HCT116 (cell line): Measurements from ENCODE around the gene XDH. TPM values are rescaled to one million over a fixed set of nuclear protein-coding genes. Genes with fewer than 3 reads are reported as not detected.

Experiments used
- ATAC-seq: fragments of 200-7000 bp; cut with Tn5 transposase; 2 replicates; pipeline ENCODE4 v1.9.1; 2020; ENCODE audit warnings: mild to moderate bottlenecking, moderate library complexity
- BruUV-seq: library from RNA; stranded (reverse); fragments of 400-500 nt; replicated peaks from 2 replicates; lab custom pipeline; 2021; lab: Mats Ljungman, UMichigan
- CTCF ChIA-PET: fragments of 300-600 bp; sonication (Branson Sonifier 250); formaldehyde crosslinking; loops from one replicate; lab custom pipeline; 2021; ENCODE audit warnings: antibody characterized with exemption; lab: Charles Lee
- POLR2A ChIA-PET: fragments of 300-600, 350-600 bp; sonication (Branson Sonifier 250); formaldehyde crosslinking; loops from one replicate; lab custom pipeline; 2021; ENCODE audit warnings: antibody characterized with exemption; lab: Charles Lee
- RAD21 ChIA-PET, 2 experiments: fragments of 300-600 bp; sonication (Branson Sonifier 250); formaldehyde crosslinking; loops; one replicate each; lab custom pipeline; 2023; ENCODE audit warnings: low total read pairs in 2 of 2; ENCODE audit not compliant: uncharacterized antibody in 2 of 2, unreplicated experiment in 2 of 2, low non-redundant PET in 1 of 2; lab: Charles Lee
- DNase-seq: peaks from one replicate; pipeline ENCODE4 v3.0.0-alpha.2; 2010; ENCODE audit warnings: low read depth, low spot score
- H2AFZ ChIP-seq: fragments of 200-600 bp; shearing (Covaris generic), sonication (generic); 2 replicates; pipeline ENCODE4 v1.6.1; 2017; ENCODE audit warnings: low read depth, mixed run types, mixed read lengths, antibody characterized with exemption, low read length; ENCODE audit not compliant: poor library complexity, severe bottlenecking
- H3K27ac ChIP-seq: 2 replicates; pipeline ENCODE4 v1.5.1; 2012; ENCODE audit warnings: low read depth, low read length
- H3K27me3 ChIP-seq: fragments of 200-600 bp; sonication (generic); 2 replicates; pipeline ENCODE4 v1.6.1; 2016; ENCODE audit warnings: mixed run types, low read length, mixed read lengths; ENCODE audit not compliant: insufficient read depth
- H3K36me3 ChIP-seq, 2 experiments: fragments of 200-500 bp in 1 of 2; fragments of 200-600 bp in 1 of 2; sonication (Bioruptor generic) in 1 of 2; sonication (generic) in 1 of 2; 2 replicates each; pipeline versions ENCODE4 v1.5.1 to v1.6.1; 2014 to 2016; ENCODE audit warnings: low read length in 2 of 2, inconsistent platforms in 1 of 2, mixed read lengths in 1 of 2, mixed run types in 1 of 2; ENCODE audit not compliant: insufficient read depth in 2 of 2, control insufficient read depth in 1 of 2
- H3K4me1 ChIP-seq, 2 experiments: fragments of 200-600 bp in 1 of 2; sonication (generic) in 1 of 2; 2 replicates each; pipeline versions ENCODE4 v1.5.1 to v1.6.1; 2012 to 2017; ENCODE audit warnings: low read length in 2 of 2, inconsistent platforms in 1 of 2, mild to moderate bottlenecking in 1 of 2, mixed read lengths in 1 of 2, mixed run types in 1 of 2, moderate library complexity in 1 of 2; ENCODE audit not compliant: insufficient read depth in 2 of 2, control insufficient read depth in 1 of 2
- H3K4me2 ChIP-seq: fragments of 200-600 bp; sonication (generic); 2 replicates; pipeline ENCODE4 v1.6.1; 2017; ENCODE audit warnings: mixed run types, low read length, mixed read lengths
- H3K4me3 ChIP-seq, 2 experiments: fragments of 200-600 bp in 1 of 2; sonication (generic) in 1 of 2; replicated peaks in 1 of 2; 2 replicates each; pipeline ENCODE4 v1.5.1; 2011 to 2016; ENCODE audit warnings: low read length in 2 of 2, control low read depth in 1 of 2, low read depth in 1 of 2, mild to moderate bottlenecking in 1 of 2, mixed read lengths in 1 of 2, mixed run types in 1 of 2
- H3K79me2 ChIP-seq: fragments of 200-600 bp; sonication (generic); 2 replicates; pipeline ENCODE4 v1.6.1; 2017; ENCODE audit warnings: mild to moderate bottlenecking, mixed run types, low read length, moderate library complexity, mixed read lengths; ENCODE audit not compliant: insufficient read depth
- H3K9ac ChIP-seq: fragments of 200-600 bp; sonication (generic); 2 replicates; pipeline ENCODE4 v1.6.1; 2016; ENCODE audit warnings: low read length, mixed read lengths
- H3K9me2 ChIP-seq: fragments of 200-600 bp; sonication (generic), shearing (Covaris generic); 2 replicates; pipeline ENCODE4 v1.6.1; 2017; ENCODE audit warnings: mixed run types, mild to moderate bottlenecking, moderate library complexity; ENCODE audit not compliant: insufficient read depth
- H3K9me3 ChIP-seq, 2 experiments: fragments of 200-500 bp in 1 of 2; fragments of 200-600 bp in 1 of 2; sonication (Bioruptor generic) in 1 of 2; sonication (generic) in 1 of 2; 2 replicates each; pipeline ENCODE4 v1.6.1; 2014 to 2017; ENCODE audit warnings: low read length in 2 of 2, mixed read lengths in 2 of 2, inconsistent platforms in 1 of 2, low read depth in 1 of 2, mild to moderate bottlenecking in 1 of 2, mixed run types in 1 of 2, moderate library complexity in 1 of 2; ENCODE audit not compliant: control insufficient read depth in 1 of 2, insufficient read depth in 1 of 2
- H4K20me1 ChIP-seq: fragments of 200-600 bp; sonication (generic), shearing (Covaris generic); 2 replicates; pipeline ENCODE4 v1.6.1; 2017; ENCODE audit warnings: mixed run types, mild to moderate bottlenecking, moderate library complexity; ENCODE audit not compliant: insufficient read depth
- ATF3 ChIP-seq: IDR thresholded peaks from 2 replicates; pipeline ENCODE4 v1.6.1; 2012
- CBX3 ChIP-seq: IDR thresholded peaks from 2 replicates; pipeline ENCODE4 v1.6.1; 2012; ENCODE audit warnings: low read depth
- CTCF ChIP-seq, 3 experiments: fragments of 200-600 bp in 1 of 3; sonication (generic) in 1 of 3; IDR thresholded peaks in 2 of 3; conservative IDR thresholded peaks in 1 of 3; 2 replicates each; pipeline ENCODE4 v1.5.1; 2012 to 2017; ENCODE audit warnings: low read depth in 2 of 3, low read length in 2 of 3, antibody characterized with exemption in 1 of 3, borderline replicate concordance in 1 of 3, control low read depth in 1 of 3, mild to moderate bottlenecking in 1 of 3, mixed read lengths in 1 of 3, mixed run types in 1 of 3, moderate library complexity in 1 of 3; ENCODE audit not compliant: insufficient read depth in 1 of 3
- ELF1 ChIP-seq: IDR thresholded peaks from 2 replicates; pipeline ENCODE4 v1.6.1; 2012; ENCODE audit warnings: low read depth, borderline replicate concordance
- EZH2 ChIP-seq: fragments of 200-600 bp; sonication (generic); IDR thresholded peaks from 2 replicates; pipeline ENCODE4 v1.6.1; 2017; ENCODE audit warnings: antibody characterized with exemption, mixed run types
- FOSL1 ChIP-seq: IDR thresholded peaks from 2 replicates; pipeline ENCODE4 v1.6.1; 2012; ENCODE audit warnings: low read depth
- JUND ChIP-seq: IDR thresholded peaks from 2 replicates; pipeline ENCODE4 v1.6.1; 2012
- MAX ChIP-seq: IDR thresholded peaks from 2 replicates; pipeline ENCODE4 v1.6.1; 2012
- POLR2AphosphoS5 ChIP-seq: IDR thresholded peaks from 2 replicates; pipeline ENCODE4 v1.6.1; 2011; ENCODE audit warnings: mild to moderate bottlenecking, low read depth, low read length, moderate library complexity
- RAD21 ChIP-seq: IDR thresholded peaks from 2 replicates; pipeline ENCODE4 v1.6.1; 2012; ENCODE audit warnings: low read depth, mild to moderate bottlenecking
- REST ChIP-seq: IDR thresholded peaks from 2 replicates; pipeline ENCODE4 v1.6.1; 2012; ENCODE audit warnings: low read depth
- SIN3A ChIP-seq: IDR thresholded peaks from 2 replicates; pipeline ENCODE4 v1.6.1; 2012; ENCODE audit warnings: low read depth
- SP1 ChIP-seq: IDR thresholded peaks from 2 replicates; pipeline ENCODE4 v1.6.1; 2012; ENCODE audit warnings: low read depth
- SRF ChIP-seq: IDR thresholded peaks from 2 replicates; pipeline ENCODE4 v1.6.1; 2012; ENCODE audit warnings: low read depth
- TCF7L2 ChIP-seq: IDR thresholded peaks from 2 replicates; pipeline ENCODE4 v1.7.0; 2011; ENCODE audit warnings: borderline replicate concordance, inconsistent platforms; ENCODE audit not compliant: insufficient read depth, insufficient read length; ENCODE audit errors: extremely low read depth
- YY1 ChIP-seq: IDR thresholded peaks from 2 replicates; pipeline ENCODE4 v1.6.1; 2011; ENCODE audit warnings: low read length, low read depth, moderate library complexity, mild to moderate bottlenecking; ENCODE audit not compliant: insufficient replicate concordance; ENCODE audit errors: extremely low read depth
- ZBTB33 ChIP-seq: IDR thresholded peaks from 2 replicates; pipeline ENCODE4 v1.6.1; 2011; ENCODE audit warnings: mild to moderate bottlenecking, low read length, moderate library complexity; ENCODE audit not compliant: insufficient replicate concordance; ENCODE audit errors: extremely low read depth
- ZFX ChIP-seq: fragments of 450-650 bp; IDR thresholded peaks from 2 replicates; pipeline ENCODE4 v1.6.1; 2017
- ZNF274 ChIP-seq: fragments of 200-500 bp; sonication (Bioruptor generic); IDR thresholded peaks from 2 replicates; pipeline ENCODE4 v1.6.1; 2014; ENCODE audit warnings: mild to moderate bottlenecking, low read depth, low read length, inconsistent platforms
- intact Hi-C: fragments of 100-400 bp; cut with micrococcal nuclease; formaldehyde crosslinking; loops from 2 replicates; pipeline ENCODE4 v1.10.0; 2022
- total RNA-seq: library from RNA; stranded (reverse); gene quantifications from one replicate; pipeline ENCODE4 v1.2.1, GENCODE V29; 2021; ENCODE audit not compliant: unreplicated experiment

Gene XDH
- total RNA-seq, 1 experiment from 2014 or later = 0.15 TPM

- H2AFZ ChIP-seq = no peak overlapping the region
- no peak overlapping the region for H3K9ac ChIP-seq
- H3K27me3 ChIP-seq = no peaks in the 10 kb centered on the region
- ChIA-PET RAD21 (no interaction called here), CTCF (no interaction called here), POLR2A (no interaction called here)
- TF ChIP-seq JUND = no peak
- TF ChIP-seq POLR2AphosphoS5 = no peak
- TF ChIP-seq SRF = no peak
- no peak for TF ChIP-seq ZFX
- TF ChIP-seq CTCF (IDR thresholded peaks at IDR 0.05 in 2 of 3, conservative IDR thresholded peaks at IDR 0.05 in 1 of 3; ENCODE audit: borderline replicate concordance in 1 of 3, insufficient read depth in 1 of 3, low read depth in 2 of 3, low read length in 2 of 3) = no peak
- TF ChIP-seq EZH2 = no peak
- TF ChIP-seq TCF7L2 = no peak
- TF ChIP-seq REST = no peak
- no peak for TF ChIP-seq ZBTB33
- TF ChIP-seq ATF3 = no peak
- TF ChIP-seq CBX3 = no peak
- TF ChIP-seq ZNF274 = no peak
- TF ChIP-seq SIN3A = no peak
- TF ChIP-seq RAD21 = no peak
- no peak for TF ChIP-seq ELF1
- no peak for TF ChIP-seq FOSL1
- TF ChIP-seq SP1 = no peak
- no peak for TF ChIP-seq YY1
- no peak for TF ChIP-seq MAX
- ATAC-seq (no peak), DNase-seq (no peak)
- no peaks in the 10 kb centered on the region for H3K79me2 ChIP-seq
- H3K4me2 ChIP-seq = no peak overlapping the region
- no TSS peak for BruUV-seq
- H3K27ac ChIP-seq = no peak overlapping the region
- no peaks in the 10 kb centered on the region for H3K36me3 ChIP-seq
- H3K9me2 ChIP-seq = no peaks in the 10 kb centered on the region
- no peaks in the 10 kb centered on the region for H4K20me1 ChIP-seq
- H3K4me3 ChIP-seq = no peak overlapping the region
- H3K9me3 ChIP-seq = no peaks in the 10 kb centered on the region
- H3K4me1 ChIP-seq = peaks cover 0 to 7% of the 10 kb centered on the region in 2 experiments; a peak in 1 of 4 replicates
- intact Hi-C loops = no loop called here
Observed at GRCh38 chr2:31402388-31402787, 12.2 kb downstream of the XDH start.
